HG02678 (cell line): ENCODE measurements around the gene GNAL.
A peak's percentile ranks its signal among the peaks of the same experiment; 100 is the strongest.
"Not testable (repeated sequence)": the region's sequence is repeated elsewhere in the genome, so short reads cannot be mapped to it uniquely, and the experiment has no call there.

Source experiments
- ATAC-seq: cut with Tn5 transposase; IDR thresholded peaks from one replicate; pipeline ENCODE4 v1.9.1; 2021; ENCODE audit warnings: mild to moderate bottlenecking, moderate library complexity; ENCODE audit not compliant: unreplicated experiment

GNAL gene

DNA sequence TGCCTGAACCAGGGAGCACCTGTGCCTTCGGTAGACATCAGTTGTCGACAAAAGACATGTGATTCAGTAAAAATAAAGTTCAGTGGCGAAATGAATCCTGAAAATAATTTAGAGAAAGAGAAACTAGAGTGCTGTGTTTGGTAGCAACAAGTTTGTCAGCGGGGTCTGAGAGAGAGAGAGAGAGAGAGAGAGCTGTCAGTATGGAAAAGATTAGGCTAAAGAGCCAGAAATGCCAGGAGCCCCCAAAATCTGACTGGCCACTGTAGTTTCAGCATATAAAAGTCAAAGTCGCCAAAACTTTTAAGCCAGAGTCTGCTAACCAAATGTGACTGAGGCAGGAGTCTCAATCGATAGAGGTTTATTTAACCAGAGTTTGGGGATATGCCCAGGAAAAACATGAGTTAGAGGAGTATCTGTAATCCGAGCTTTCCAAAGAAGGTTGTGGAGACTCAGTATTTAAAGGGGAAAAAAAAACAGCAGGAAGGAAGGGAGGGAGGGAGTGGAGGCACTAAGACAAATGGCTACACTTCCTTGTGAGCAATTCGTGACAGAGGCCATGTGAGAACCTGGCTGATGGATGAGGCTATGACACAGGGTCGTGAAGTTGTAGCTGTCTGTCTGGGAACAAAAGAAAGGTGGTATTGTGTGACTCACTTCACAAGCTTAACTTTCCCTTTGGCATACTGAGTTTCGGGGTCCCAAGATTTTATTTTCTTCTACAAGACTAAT lies 20.5 kb upstream of the GNAL start:
- ATAC-seq: no peak

DNA sequence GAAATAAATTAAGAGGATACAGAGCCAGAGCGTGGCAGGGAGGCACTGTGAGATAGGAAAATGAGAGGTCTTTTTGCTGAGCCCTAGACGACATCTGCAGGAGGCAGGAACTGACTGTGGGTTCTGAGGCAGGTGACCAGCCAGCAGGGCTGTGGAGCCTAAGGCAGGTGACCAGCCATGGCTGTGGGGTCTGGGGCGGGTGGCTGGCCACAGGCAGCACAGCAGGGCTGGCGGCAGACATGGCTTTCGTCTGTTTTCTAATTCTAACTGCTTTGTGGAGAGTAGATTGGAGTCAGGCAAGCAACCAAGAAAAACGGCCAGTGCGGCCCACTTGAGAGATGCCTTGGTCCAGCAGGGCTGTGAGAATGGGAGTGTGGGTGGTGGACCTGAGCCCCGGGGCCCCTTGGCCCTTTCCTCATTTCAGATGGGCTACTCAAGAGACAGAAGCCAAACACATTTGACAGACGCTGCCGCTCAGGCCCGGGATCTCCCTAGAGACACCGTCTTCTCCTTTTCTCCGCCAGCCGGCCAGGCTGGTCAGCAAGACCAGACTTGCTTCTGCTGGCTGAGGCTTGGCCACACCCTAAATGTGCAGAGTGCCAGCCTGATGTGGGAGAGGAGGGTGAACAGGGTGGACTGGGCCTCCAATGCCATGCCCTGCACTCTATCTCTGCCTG lies 19.7 kb upstream of the GNAL start:
- no peak for ATAC-seq

DNA sequence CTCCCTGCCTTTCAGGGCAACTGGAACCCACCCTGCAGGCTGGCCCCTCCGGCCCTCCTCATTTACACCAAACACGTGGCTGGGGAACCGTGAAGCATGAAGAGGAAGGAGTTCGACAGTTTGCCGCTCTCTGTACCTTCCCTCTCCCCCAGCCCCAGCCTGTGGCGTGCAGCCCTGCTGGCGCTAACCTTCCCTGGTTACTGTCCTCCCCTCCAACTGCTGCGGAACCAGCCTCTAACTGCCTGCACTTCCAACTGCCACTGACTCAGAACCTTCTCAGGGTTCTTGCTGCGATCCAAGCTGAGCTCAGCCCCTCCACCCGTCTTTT lies 19.2 kb upstream of the GNAL start:
- ATAC-seq: no peak

DNA sequence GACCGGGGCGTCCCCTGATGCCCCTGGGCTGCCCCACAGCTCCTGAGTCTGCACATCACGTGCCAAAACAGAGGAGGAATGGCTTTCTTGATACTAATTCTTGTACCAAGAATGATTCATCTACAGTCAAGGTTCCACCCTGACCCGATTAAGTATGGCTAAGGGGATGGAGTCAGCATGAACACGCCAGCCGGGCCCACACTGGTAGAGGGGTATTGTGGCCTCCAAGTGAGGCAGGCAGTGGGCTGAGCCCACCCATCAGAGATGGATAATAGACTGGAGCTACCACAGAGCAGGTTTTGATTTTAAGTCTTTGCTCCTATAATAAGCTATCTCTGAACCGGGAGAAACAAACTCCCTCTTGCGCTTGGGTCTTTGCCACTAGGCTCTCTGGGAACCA lies 17.9 kb upstream of the GNAL start:
- no peak for ATAC-seq

DNA sequence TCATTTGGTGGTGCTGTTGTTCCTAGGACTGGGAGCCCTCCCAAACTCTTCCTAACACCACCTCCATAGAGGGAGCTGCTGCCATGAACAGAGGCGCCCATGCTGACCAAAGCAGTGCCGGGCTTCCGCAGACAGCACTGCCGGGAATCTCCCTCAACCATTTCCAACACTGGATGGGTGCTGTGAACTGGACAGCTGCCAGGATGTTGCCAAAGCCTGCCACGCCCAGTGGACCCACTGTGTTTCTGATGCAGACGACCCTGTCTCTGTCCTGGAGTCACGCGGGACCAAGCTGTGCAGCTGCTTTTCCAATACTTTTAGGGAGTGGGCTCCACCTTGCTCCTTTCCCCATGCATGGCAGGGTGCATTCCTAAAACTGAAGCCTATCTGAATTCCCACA lies 16.9 kb upstream of the GNAL start:
- no peak for ATAC-seq

DNA sequence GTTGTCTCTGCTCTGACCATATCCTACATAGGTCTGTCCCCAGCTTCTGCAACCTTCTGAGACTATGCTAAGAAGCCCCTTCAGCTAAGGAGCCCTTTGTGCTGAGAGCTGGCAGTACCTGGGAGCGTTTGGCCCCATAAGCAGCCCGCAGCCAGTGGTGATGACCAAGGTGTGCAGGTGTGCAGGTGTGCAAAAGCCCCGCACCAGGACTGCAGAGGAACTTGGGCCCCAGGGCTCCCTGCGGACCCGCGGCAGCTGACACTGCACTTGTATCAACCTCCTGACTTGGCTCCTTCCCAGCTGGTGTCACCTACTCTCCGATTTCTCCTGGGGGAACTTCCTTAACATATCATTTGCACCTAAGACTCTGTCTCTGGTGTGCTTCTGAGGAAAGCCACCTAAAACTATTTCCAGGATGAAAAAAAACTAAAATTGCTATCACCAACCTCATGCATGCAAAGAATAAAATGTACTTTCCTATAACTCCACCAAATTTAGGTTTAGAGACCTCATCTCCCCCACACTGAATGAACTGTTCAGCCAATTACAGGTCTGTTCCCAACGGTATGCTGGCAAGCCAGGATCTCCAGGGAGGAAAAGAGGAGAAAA lies 16.1 kb upstream of the GNAL start:
- no peak for ATAC-seq

DNA sequence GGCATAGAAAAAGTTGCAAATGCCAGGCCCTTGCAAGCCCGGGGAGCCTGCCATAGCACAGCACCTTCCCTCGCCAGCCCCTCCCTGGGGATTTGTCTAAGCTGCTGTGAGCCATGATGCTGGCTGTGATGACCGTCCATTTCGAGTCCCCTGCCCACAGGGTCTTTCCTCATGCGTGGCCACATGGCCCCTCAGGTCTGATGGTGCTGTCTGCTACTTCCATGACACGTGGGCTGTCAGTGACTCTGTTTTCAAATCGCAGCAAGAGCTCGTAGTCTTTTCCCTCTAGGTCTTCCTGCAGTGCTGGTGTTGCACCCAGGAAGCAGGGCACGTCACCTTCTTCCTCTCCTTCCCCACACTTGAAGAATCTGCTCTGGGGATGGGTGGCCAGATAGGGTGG lies 15.5 kb upstream of the GNAL start:
- ATAC-seq: no peak

DNA sequence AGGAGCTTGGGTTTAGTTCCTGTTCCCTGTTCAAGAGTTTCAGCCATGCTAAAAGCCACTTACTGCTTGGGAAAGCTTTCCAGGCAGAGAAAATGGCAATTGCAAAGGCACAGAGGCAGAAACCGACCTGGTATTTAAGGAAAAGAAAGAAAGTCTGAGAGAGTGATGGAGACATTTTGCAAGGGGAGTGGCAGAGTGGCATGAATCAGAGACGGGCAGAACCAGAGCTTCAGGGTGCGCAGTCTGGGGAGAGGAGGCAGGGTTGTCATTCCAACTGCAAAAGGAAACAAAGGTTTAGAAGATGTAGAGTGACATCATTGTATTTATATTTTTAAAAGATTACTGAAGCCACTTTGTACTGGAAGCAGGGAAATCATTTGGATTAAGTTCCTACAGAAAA lies 14.9 kb upstream of the GNAL start:
- no peak for ATAC-seq

DNA sequence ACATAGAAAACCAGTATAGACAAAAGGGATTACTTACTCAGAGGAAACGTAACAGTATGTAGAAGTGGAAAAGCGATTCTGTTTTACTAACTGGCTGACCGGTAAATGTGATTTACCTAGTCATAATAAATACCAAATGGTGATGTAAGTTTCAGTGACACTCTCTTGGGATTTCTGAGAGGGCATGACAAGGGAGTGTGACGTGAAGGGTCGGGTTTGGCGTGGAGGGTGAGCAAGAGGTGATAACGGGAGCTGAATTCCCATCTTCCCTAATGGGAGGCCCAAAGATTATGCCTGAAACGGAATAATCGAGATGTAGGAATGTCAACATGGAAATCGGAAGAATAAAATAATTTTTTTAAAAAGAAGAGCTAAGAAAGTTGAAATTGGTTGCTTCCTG lies 12.7 kb upstream of the GNAL start:
- no peak for ATAC-seq

DNA sequence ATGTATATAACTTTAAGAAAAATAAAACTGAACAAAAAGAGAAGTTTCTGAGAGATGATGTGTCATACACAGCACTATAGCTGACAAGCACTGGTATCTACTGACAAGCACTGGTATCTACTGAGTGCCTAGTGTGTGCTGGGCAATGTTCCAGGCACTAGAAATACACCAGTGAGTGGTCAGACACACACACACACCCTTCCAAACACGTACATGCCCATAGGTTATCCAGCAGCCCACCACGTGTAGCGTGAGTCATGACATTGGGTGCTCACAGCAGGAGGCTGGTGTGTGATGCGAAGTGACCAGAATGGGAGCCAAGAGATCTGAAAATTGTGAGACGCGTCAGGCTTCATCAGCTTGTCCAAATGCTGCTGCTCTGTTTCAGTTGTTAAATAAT lies 12.2 kb upstream of the GNAL start:
- no peak for ATAC-seq

DNA sequence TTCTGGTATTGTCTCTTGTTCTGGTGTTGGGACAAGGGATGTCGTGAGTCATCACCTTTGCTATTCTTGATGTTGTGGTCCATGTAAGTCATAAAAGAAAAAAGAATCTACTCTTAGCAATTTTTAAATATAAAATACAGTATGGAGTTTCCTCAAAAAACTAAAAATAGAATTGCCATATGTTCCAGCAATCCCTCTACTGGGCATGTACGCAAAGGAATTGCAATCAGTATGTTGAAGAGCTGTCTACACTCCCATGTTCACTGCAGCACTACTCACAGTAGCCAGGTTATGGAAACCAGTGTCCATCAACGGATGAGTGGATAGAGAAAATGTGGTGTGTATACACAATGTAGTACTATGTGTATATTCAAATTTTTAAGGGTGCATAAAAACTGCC lies 10.9 kb upstream of the GNAL start:
- no peak for ATAC-seq

DNA sequence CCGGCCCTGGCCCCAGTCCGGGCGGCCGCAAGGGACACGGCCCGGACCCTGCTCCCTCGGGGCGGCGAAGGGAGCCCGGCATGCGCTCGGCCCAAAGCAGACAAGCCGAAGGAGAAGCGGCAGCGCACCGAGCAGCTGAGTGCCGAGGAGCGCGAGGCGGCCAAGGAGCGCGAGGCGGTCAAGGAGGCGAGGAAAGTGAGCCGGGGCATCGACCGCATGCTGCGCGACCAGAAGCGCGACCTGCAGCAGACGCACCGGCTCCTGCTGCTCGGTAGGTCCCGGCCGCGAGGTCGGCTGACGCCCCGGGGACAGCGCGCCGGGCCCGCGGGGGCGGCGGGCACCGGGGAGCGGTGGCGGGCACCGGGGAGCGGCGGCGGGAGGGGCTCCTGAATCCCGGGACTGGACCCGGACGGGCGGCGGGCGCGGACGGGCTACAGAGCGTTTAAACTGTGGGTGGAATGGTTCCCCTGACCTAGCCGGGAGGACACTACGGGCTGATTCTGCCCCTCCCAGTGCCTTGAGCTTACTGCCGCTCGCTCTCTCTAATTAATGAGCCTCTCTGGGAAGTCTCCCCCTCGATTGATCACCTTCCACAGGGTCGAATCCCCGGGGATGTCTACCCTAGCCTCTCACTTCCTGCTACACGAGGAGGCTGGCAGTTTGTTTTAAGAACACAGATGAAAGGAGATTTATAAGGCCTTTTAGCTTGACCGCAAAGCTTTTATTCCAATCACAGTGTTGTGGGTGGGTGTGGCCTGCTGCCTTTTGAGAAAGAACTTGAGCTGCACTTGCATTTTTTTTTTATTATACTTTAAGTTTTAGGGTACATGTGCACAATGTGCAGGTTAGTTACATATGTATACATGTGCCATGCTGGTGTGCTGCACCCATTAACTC lies 853 bp downstream of the GNAL start:
- peak; percentile 39 for ATAC-seq

DNA sequence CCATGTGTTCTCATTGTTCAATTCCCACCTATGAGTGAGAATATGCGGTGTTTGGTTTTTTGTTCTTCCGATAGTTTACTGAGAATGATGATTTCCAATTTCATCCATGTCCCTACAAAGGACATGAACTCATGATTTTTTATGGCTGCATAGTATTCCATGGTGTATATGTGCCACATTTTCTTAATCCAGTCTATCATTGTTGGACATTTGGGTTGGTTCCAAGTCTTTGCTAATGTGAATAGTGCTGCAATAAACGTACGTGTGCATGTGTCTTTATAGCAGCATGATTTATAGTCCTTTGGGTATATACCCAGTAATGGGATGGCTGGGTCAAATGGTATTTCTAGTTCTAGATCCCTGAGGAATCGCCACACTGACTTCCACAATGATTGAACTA lies 1.6 kb downstream of the GNAL start:
- not testable (repeated sequence) for ATAC-seq

DNA sequence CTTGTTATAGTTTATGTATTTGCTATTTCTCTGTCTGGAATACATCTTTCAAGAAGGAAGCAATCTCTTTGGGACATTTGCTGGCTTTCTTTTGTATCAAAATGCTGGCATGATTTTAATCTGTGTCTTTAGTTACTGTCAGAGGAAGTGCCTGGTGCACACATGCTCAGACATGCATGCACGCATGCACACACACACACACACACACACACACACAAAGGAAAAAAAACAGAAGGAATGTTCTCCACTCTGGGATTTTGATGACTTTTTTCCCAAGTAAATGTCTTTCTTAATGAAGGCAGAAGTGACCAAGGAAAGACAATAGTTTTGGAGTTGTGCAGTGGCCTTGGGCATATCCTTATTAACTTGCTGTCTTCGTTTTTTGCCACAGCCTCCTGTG lies 6.7 kb downstream of the GNAL start:
- ATAC-seq: no peak

DNA sequence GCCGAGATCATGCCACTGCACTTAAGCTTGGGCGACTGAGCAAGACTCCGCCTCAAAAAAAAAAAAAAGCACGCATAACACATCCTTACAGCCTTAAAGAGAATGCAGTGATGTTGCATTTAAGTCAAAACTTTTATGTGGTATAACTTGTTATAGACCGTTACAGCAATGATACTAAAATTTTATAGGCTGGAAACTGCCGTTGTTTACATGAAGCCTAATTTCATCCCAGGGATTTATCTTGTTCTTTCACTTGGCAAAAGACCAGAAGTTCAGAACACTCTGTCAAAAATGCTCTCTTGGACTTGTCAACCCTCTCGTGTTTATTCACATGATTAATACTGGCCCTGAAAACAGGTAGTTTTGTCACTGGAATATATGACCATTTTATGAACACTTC lies 7.4 kb downstream of the GNAL start:
- ATAC-seq: no peak

DNA sequence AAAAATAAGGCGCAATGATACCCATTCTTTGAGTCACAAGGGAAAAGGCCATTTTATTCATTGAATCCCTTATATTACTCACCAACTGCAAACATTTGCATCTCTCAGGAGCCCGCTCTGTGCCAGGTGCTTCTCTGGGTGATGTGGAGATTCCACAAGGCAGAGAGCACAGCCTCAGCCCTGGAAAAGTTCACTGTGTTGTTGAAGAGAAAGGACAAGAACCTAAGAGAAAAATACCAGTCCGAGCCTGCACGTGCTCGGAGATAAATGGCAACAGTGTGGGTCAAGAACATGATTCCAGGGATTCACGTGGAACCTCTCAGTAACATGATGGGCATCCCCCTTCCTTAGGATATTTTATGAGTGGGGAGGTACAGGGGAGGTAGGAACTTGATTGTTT lies 11.8 kb downstream of the GNAL start:
- ATAC-seq: no peak

DNA sequence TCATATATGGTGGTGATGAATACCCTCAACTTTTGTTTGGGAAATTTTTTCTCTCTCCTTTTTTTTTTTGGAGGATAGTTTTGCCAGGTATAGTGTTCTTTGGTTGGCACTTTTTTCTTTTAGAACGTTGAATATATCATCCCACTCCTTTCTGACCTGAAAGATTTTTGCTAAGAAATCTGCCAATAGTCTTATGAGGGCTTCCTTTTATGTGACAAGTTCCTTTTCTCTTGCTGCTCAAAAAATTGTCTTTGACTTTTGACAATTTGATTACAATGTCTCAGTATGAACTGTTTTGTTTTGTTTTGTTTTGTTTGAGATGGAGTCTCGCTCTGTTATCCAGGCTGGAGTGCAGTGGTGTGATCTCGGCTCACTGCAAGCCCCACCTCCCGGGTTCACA lies 21.5 kb downstream of the GNAL start:
- no peak for ATAC-seq

DNA sequence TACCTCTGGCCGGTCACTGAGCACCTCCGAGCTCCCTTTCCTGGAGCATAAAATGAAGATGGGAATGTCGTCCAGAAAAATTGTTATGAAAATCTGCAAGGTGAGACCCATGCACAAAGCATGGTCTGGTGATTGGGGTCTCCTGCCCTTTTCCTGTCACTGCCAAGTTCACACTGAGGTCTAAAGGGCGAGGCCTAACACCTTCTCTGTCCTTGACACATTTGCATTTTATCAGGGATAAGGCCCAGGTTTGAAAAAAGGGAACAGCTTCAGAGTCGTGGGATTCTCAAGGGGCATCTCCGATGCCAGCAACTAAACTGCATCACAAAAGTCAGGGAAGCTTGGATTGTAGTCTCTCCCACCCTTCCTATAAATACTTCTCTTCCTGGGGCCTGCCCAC lies 24.7 kb downstream of the GNAL start:
- no peak for ATAC-seq

DNA sequence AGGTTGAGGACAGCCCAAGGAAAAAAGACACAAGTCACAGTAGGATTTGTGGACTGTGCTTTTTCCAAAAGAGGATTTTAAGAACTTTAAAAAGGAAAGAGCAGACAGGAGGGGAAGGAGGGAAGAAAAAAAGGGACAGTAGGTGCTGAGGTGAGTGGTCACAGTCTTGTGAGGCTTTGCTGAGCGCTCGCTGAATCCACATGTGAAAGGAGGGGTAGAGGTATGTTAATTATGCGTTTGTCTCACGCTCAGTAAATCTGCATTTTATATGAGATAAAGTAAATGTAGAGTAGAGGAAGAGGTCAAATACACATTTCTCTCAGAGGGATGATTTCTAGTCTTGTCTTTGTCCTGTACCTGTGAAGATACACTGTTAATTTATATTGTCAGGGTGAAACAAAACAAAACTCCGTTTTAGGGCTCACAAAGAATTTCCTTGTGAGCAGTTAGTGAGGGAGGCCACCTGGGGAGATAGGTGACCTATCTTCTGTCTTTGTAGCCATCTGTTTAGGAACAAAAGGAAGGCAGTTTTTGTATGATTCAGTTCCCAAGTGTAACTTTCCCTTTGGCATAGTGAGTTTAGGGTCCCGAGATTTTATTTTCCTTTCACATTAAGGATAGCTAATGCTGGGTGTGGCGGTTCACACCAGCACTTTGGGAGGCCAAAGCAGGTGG lies 25.3 kb downstream of the GNAL start:
- no peak for ATAC-seq

DNA sequence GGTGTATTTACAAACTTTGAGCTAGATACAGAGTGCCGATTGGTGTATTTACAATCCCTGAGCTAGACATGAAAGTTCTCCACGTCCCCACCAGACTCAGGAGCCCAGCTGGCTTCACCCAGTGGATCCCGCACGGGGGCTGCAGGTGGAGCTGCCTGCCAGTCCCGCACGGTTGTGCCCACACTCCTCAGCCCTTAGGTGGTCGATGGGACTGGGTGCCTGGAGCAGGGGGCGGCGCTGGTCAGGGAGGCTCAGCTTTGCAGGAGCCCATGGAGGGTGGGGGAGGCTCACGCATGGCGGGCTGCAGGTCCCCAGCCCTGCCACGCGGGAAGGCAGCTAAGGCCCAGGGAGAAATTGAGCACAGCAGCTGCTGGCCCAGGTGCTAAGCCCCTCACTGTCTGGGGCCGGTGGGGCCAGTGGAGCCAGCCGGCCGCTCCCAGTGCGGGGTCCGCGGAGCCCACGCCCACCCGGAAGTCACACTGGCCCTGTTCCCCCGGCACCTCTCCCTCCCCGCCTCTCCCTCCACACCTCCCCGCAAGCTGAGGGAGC lies 27.8 kb downstream of the GNAL start:
- not testable (repeated sequence) for ATAC-seq

DNA sequence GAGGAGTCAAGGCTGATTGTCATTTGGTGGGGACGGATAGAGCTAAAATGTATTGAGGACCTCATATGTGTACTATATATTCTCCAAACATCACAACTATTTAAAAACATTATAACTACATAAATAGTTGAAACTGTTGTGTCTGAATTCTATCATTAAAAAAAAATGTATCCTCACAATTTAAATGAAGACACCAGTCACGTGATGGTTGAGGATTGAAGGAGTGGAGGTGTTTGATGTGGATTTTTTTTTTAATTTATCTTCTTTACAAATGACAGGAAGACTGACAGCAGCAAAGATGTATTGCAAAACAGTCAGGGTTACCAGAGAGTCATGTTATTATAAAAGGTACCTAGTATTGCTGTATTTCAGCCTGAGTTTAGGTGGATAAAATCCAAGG lies 30.0 kb downstream of the GNAL start:
- no peak for ATAC-seq
